ENCODE results near the gene MLXIPL.
A peak's percentile ranks its signal among the peaks of the same experiment; 100 is the strongest.
"Not testable (repeated sequence)": the region's sequence is repeated elsewhere in the genome, so short reads cannot be mapped to it uniquely, and the experiment has no call there.

Gene MLXIPL

GRCh38 chr7:73611017-73611555 is 13.2 kb downstream of the MLXIPL start:
- DNase-seq: no peak

- no peak for DNase-seq
Observed at GRCh38 chr7:73610105-73610504, 14.2 kb downstream of the MLXIPL start.

GRCh38 chr7:73607692-73607983 is 16.7 kb downstream of the MLXIPL start:
- DNase-seq: not testable (repeated sequence)

GRCh38 chr7:73606801-73607691 is 17.3 kb downstream of the MLXIPL start:
- DNase-seq: peak; percentile 70

- no peak for DNase-seq
Observed at GRCh38 chr7:73605601-73606220, 18.6 kb downstream of the MLXIPL start.

- no peak for DNase-seq
Observed at GRCh38 chr7:73602721-73603651, 21.3 kb downstream of the MLXIPL start.

- no peak for DNase-seq
Observed at GRCh38 chr7:73599916-73600315, 24.4 kb downstream of the MLXIPL start.

GRCh38 chr7:73599151-73599882 is 25.0 kb downstream of the MLXIPL start:
- no peak for DNase-seq

- DNase-seq: no peak
Observed at GRCh38 chr7:73597978-73598782, 26.1 kb downstream of the MLXIPL start.

GRCh38 chr7:73596191-73597065 is 27.9 kb downstream of the MLXIPL start:
- no peak for DNase-seq

- DNase-seq: no peak
Observed at GRCh38 chr7:73595358-73595757, 29.0 kb downstream of the MLXIPL start.

- no peak for DNase-seq
Observed at GRCh38 chr7:73593207-73594045, 30.9 kb downstream of the MLXIPL start.

GRCh38 chr7:73586911-73587310 is 37.4 kb downstream of the MLXIPL start:
- no peak for DNase-seq

GRCh38 chr7:73585196-73585595 is 39.1 kb downstream of the MLXIPL start:
- no peak for DNase-seq

- DNase-seq: no peak
Observed at GRCh38 chr7:73582664-73583202, 41.6 kb downstream of the MLXIPL start.

- not testable (repeated sequence) for DNase-seq
Observed at GRCh38 chr7:73581006-73581405, 43.3 kb downstream of the MLXIPL start.

GRCh38 chr7:73578342-73579128 is 45.8 kb downstream of the MLXIPL start, which contains the start of gene TBL2:
TBL2 (minus strand) TSS chr7:73578579; CDS start chr7:73578549, 30 bp downstream.
- peak; percentile 100 for DNase-seq

All from effector CD8-positive, alpha-beta T cell (primary cell).